Fibroblast of pulmonary artery (primary cell): Measurements from ENCODE around the gene ZNF407.

ENCODE experiments used
- DNase-seq: peaks from one replicate; pipeline ENCODE4 v3.0.0-alpha.2; 2010; ENCODE audit warnings: low read depth
- H3K4me3 ChIP-seq: replicated peaks from 2 replicates; pipeline ENCODE4 v1.5.1; 2011; ENCODE audit warnings: low read depth, mild to moderate bottlenecking, control low read depth, low read length, moderate library complexity
- CTCF ChIP-seq: IDR thresholded peaks from 2 replicates; pipeline ENCODE4 v1.5.1; 2011; ENCODE audit warnings: mild to moderate bottlenecking, control low read depth, low read length, inconsistent platforms; ENCODE audit errors: missing control alignments

The ZNF407 gene

DNA sequence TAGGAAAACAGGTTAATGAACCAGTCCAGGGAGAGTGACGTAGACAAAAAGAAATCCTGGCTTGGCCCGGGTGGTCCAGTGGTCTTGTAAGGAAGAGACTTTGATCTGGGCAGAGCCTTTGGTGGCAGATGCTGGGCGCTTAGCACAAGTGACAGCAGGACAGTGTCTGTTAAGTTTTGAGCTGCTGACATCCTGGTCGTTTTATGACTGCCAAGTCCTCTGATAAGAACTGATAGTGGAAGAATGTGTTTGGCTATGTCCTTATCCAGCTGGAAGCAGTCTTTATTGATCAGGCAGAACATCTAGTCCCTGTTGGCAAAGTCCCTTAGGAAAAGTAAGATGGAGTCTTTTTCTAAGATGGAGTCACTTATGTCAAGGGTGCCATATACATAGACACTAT is 27.4 kb upstream of the ZNF407 start:
- DNase-seq: no peak
- no peak for TF ChIP-seq CTCF
- no peak overlapping the region for H3K4me3 ChIP-seq

GRCh38 chr18:74571895-74572680 is 25.6 kb upstream of the ZNF407 start:
- no peak overlapping the region for H3K4me3 ChIP-seq
- DNase-seq: no peak
- no peak for TF ChIP-seq CTCF

DNA sequence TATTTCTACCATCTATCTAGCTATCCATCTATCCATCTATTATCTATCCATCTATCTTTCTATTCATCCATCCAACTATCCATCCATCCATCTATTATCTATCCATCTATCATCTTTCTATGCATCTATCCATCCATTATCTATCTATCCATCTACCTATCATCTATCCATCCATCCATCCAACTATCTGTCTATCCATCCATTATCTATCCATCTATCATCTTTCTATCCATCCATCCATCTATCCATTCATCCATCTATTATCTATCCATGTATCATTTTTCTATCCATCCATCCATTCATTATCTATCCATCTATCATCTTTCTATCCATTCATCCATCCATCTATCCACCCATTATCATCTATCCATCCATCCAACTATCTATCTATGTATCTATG is 24.6 kb upstream of the ZNF407 start:
- H3K4me3 ChIP-seq: no peak overlapping the region
- TF ChIP-seq CTCF: no peak
- no peak for DNase-seq

GRCh38 chr18:74574916-74575315 is 22.8 kb upstream of the ZNF407 start:
- H3K4me3 ChIP-seq: no peak overlapping the region

GRCh38 chr18:74577019-74577418 is 20.7 kb upstream of the ZNF407 start:
- H3K4me3 ChIP-seq: no peak overlapping the region
- no peak for TF ChIP-seq CTCF
- no peak for DNase-seq

More at GRCh38 chr18:74574916-74575315, 22.8 kb upstream of the ZNF407 start:
- no peak for DNase-seq
- TF ChIP-seq CTCF: no peak

GRCh38 chr18:74579496-74580065 is 18.1 kb upstream of the ZNF407 start:
- no peak for TF ChIP-seq CTCF
- no peak for DNase-seq
- H3K4me3 ChIP-seq: no peak overlapping the region

- H3K4me3 ChIP-seq: no peak overlapping the region
- no peak for DNase-seq
- TF ChIP-seq CTCF: no peak
These were observed 15.0 kb upstream of the ZNF407 start for GRCh38 chr18:74582642-74583041.
